ENCODE results near the gene TENM4.

- TF ChIP-seq CTCF (conservative IDR thresholded peaks at IDR 0.05; ENCODE audit: low read length) (no peak), EZH2phosphoT487 (IDR thresholded peaks at IDR 0.05; ENCODE audit: borderline replicate concordance, low read depth, low read length) (no peak)
Observed at GRCh38 chr11:78856211-78856610, 584.6 kb downstream of the TENM4 start.
